Raji (cell line): ENCODE results near the gene RBP3.

Experiments
- POLR2A ChIP-seq: IDR thresholded peaks from 2 replicates; pipeline ENCODE4 v1.6.1; 2011; ENCODE audit warnings: low read depth, low read length, control low read depth; ENCODE audit not compliant: insufficient read depth

RBP3 gene

GRCh38 chr10:47312663-47312995, 35.5 kb upstream of the RBP3 start:
- no peak for TF ChIP-seq POLR2A

DNA sequence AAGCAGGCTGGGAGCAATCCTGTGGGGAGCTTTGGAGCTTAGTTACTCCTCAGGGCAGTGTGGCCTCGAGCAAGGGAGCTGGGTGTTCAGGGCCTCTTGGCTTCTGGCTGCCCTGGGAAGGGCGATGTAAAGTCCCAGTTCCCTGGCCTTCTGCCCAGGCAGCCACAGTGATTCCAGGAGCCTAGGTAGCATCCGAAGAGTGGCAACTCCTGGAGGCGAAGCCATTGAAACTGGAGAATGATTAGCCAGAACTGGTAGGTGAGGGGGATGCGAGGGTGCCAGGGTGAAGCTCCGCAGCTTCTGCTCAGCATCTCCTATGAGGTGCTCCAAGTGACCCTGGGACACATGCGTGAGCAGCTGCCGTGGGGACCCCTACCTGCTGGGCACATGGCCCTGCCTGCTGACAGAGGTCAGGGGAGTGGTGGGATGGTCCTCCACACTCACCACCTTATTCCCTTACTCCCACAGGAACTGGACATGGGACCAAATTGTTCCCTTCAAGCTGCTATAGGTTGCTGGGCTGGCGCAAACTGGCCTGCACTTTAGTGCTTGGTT, 33.7 kb upstream of the RBP3 start:
- TF ChIP-seq POLR2A, result no peak

DNA sequence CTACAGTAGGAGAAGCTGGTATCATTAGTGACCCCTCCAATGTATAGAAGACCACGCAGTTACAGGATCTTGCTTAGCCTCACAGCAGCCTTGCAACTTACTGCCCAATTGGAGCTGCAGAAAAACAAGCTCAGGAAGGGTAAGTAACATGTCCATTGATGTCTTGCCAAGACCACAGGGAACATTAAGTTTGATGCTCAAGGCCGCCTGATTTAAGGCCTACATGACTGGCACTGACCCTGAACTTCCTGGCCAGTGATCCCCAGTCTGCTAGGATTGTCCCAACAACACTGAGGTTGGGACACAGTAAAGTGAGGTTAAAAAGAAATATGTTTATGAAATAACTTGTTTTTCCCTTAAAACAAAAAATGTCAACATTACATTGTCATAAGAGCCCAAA, 32.7 kb upstream of the RBP3 start:
- no peak for TF ChIP-seq POLR2A

- no peak for TF ChIP-seq POLR2A
These were observed 32.0 kb upstream of the RBP3 start for GRCh38 chr10:47316131-47316530.

DNA sequence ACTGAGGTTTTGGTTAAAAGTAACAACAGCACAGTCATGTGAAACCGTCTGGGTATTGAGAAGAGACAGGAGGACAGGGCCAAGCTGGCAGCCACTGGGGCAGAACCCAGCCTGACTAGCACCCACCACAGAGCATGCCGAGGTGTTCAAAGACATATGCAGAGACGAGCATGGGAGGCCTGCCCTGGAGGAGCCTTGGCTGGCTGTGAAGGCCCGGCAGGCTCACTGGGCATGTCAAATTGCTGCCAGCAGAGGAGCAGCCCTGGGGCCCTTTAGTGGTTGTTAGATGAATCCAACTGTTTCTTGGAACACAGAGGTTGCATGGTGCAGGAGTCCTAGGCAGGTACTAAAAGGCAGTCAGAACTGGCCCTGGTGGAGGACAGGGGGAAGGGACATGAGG, 30.9 kb upstream of the RBP3 start:
- no peak for TF ChIP-seq POLR2A

DNA sequence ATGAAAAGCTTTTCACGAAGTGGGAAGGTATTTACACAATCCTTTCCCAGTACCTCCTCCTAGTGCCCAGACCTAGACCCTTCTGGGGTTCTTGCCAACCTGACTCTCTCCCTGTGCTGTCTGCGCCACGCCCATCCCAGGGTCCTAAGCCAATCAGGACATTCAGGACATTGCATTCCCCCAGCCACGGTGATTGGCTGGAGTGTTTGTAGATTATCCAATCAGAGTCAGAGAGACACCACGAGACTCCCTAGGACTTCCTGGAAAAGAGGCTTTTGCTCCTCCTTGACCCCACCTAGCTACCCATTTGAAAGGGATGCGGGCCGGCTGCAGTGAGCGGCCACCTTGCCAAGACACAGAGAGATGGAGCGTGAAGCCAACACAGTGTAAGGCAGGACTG, 29.5 kb upstream of the RBP3 start:
- TF ChIP-seq POLR2A, result no peak

DNA sequence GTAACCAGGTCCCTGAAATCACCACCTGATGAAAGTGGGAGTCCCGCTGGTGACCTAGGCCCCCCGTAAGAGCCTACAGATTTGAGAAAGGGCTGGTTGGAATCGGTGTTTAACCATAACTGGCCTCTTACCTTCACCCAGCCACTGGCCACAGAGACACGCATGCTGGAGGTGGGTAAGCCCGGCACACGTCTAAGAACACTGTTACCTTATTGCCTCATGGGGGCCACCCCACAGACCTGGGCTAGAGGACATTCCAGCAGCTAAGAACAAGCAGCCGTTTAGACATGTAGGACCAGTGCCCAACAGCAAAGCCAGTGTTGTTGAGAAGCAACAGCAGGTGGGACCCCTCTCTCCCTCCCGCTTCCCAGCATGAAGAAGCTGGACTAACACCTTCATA, 28.4 kb upstream of the RBP3 start:
- TF ChIP-seq POLR2A, result no peak

- no peak for TF ChIP-seq POLR2A
These were observed 27.4 kb upstream of the RBP3 start for GRCh38 chr10:47320812-47321211.

DNA sequence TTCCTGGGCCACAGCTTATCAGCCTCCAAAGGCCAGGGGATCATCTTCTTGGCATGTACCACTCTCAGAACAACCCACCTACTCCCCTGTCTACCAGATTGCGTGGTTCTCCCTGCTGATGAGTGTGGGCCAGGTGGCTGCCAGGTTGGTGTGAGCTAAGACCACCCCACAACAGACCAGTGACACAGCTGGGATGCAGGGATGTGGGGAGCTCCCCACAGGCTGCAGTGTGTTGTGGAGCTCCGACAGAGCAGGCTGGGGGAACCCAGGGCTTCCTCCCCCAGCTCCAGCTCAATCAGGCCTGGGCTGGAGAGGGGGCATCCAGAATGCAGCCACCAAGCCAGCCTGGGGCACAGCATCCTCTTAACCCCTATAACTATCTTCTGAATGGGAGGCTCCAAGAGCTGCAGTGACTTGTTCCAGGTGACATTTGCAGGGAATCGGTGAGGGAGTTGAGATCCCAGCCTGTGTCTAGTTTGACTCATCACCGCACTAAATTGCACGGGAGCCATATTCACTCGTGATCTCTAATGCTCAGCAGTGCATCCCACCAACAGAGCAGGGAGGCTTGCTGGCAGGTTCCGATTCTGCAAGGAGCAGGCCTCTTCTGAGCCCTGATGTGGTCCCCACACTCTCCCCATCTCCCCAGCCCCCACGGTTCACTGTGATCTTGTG, 26.5 kb upstream of the RBP3 start:
- no peak for TF ChIP-seq POLR2A

DNA sequence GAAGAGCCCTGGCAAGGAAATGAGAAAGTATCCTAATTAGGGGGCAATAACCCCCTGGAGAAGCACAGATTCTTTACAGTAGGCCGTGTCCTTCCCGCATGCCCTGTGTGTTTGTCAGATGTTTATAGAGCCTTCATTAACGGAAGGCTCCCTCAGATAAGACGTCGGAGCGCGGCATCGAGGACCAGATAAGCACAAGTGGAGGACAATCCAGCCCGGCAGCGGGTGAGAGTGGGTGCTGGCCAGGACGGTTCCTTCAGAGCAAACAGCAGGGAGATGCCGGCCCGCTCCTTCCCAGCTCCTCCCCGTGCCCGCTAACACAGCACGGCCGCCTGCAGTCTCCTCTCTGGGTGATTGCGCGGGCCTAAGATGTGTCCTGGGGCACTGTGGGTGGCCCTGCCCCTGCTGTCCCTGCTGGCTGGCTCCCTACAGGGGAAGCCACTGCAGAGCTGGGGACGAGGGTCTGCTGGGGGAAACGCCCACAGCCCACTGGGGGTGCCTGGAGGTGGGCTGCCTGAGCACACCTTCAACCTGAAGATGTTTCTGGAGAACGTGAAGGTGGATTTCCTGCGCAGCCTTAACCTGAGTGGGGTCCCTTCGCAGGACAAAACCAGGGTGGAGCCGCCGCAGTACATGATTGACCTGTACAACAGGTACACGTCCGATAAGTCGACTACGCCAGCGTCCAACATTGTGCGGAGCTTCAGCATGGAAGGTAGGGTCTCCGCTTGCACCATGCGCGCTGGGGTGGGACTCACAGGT, 25.7 kb upstream of the RBP3 start, which contains the start of gene GDF2:
TSS of gene GDF2 (plus strand) at position 155 of the 762 bp plus-strand sequence. CDS start at position 370, 215 bp downstream.
- no peak for TF ChIP-seq POLR2A

GRCh38 chr10:47323087-47323486, 25.1 kb upstream of the RBP3 start:
- no peak for TF ChIP-seq POLR2A

DNA sequence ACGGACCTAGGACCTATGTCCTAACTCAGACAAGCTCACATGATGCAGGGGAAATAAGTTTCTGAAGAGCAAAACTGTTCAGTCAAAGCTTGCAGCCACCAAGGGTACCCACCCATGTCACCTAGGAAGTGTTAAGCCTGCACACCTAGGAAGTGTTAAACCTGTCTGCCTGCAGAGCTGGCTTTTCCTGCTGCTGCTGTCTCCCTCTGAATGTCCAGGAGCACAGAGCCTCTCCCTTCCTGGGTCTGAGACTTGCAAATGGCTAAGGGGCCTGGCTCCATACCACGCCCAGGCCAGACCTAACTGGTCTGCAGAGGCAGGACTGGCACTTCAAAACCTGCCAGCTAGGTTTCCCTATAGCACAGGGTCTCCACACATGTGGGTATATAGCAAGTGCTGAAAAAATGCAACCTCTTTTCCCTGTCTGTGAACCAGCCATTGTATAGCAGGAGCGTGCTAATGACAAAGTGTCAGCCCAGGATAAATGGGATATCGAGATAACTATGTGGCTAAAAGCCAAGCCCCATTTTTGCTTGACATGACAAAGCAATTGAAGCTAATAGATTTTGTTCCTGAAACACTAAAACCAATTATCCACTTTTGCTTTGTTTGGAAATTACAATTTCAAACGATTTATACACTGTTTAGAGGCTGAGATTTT, 24.4 kb upstream of the RBP3 start:
- TF ChIP-seq POLR2A, result no peak

- TF ChIP-seq POLR2A, result no peak
These were observed 22.6 kb upstream of the RBP3 start for GRCh38 chr10:47325303-47326291.

GRCh38 chr10:47326306-47326926, 21.7 kb upstream of the RBP3 start:
- no peak for TF ChIP-seq POLR2A

- TF ChIP-seq POLR2A, result no peak
These were observed 21.2 kb upstream of the RBP3 start for GRCh38 chr10:47326927-47327330.

DNA sequence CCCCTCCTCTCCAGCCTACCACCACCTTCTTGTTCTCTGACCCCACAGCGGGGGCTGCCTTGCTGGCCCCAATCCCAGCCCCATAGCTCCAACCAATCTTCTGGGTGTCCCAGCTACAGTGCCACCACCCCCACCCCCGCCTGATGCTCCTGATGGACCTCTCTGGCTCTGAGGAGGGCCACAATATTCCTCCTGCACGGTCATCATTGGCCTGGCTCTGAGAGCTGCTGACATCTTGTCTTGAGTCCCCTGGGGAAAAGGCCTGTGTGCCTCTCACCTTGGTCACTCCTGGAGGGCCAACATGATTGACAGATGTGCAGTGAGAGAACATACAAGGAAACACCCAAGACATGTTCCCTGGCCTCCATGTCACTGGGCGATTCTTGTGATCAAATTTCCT, 18.3 kb upstream of the RBP3 start:
- TF ChIP-seq POLR2A, result no peak
